Adrenal gland (tissue), 12 donors: ENCODE results near the gene ENDOU. TPM values are rescaled to one million over a fixed set of nuclear protein-coding genes. Genes with fewer than 3 reads are reported as not detected.

Experiments used
- DNase-seq, 7 donors: peaks; one replicate each; pipeline ENCODE4 v3.0.0-alpha.2; 2019 to 2020
- H3K27ac ChIP-seq, 5 donors: fragments of 200-600 bp; sonication (generic) in 4 of 5; 1 replicate in 3 of 5; 2 replicates in 2 of 5; pipeline versions ENCODE4 v1.5.1 to v1.8.0; 2016 to 2020; ENCODE audit warnings: mild to moderate bottlenecking in 1 of 5
- H3K27me3 ChIP-seq: fragments of 200-600 bp; 2 replicates; pipeline ENCODE4 v1.8.0; 2021
- H3K36me3 ChIP-seq, 2 donors: fragments of 200-600 bp; replicated peaks in 1 of 2; 1 replicate in 1 of 2; 2 replicates in 1 of 2; pipeline versions ENCODE4 v1.5.1 to v1.8.0; 2018 to 2022
- H3K4me1 ChIP-seq, 2 donors: fragments of 200-600 bp; replicated peaks in 1 of 2; 1 replicate in 1 of 2; 2 replicates in 1 of 2; pipeline versions ENCODE4 v1.5.1 to v1.8.0; 2018 to 2021
- H3K4me3 ChIP-seq, 4 donors: fragments of 200-600 bp; sonication (generic) in 3 of 4; one replicate each; pipeline ENCODE4 v1.5.1; 2016 to 2018
- H3K9me3 ChIP-seq, 3 donors: fragments of 200-600 bp; sonication (generic) in 1 of 3; replicated peaks in 1 of 3; 1 replicate in 2 of 3; 2 replicates in 1 of 3; pipeline versions ENCODE4 v1.5.1 to v1.8.0; 2016 to 2021
- CTCF ChIP-seq, 6 experiments: fragments of 450-650 bp in 4 of 6; fragments of 200-600 bp in 2 of 6; sonication (generic) in 1 of 6; IDR thresholded peaks; 1 replicate in 5 of 6; 2 replicates in 1 of 6; pipeline versions ENCODE4 v1.5.1 to v1.8.0; 2016 to 2021; ENCODE audit warnings: antibody characterized with exemption in 6 of 6, mild to moderate bottlenecking in 2 of 6, moderate library complexity in 1 of 6
- POLR2A ChIP-seq, 2 donors: fragments of 450-650 bp; IDR thresholded peaks; one replicate each; pipeline ENCODE4 v1.6.1; 2017; ENCODE audit warnings: antibody characterized with exemption in 2 of 2, mild to moderate bottlenecking in 2 of 2, moderate library complexity in 1 of 2
- WGBS, 4 donors: extraction: QIAGEN DNeasy Blood & Tissue Kit in 2 of 4; methylation state at CpG; one replicate each; pipeline versions ENCODE4 v1.1.5 to v1.1.7; 2013 to 2017; 5-methylcytosine and 5-hydroxymethylcytosine counted together
- intact Hi-C, 2 donors: fragments of 100-400 bp; cut with DNase I; formaldehyde crosslinking; loops; one replicate each; pipeline versions ENCODE4 v1.14.1 to v1.15.0; 2022 to 2023
- polyA plus RNA-seq, 3 donors: library from polyadenylated mRNA; stranded (reverse); fragments of 200-250 nt in 2 of 3; fragments of 350-450 nt in 1 of 3; fragmentation: Illumina TruSeq in 1 of 3; extraction: RNeasy Lipid Tissue Mini Kit (QIAGEN cat#74804) in 1 of 3; gene quantifications; one replicate each; pipeline ENCODE4 v1.2.3, GENCODE V29; 2013 to 2014
- total RNA-seq, 9 donors: library from RNA; depleted of rRNA in 4 of 9; stranded (reverse); fragments of >200 nt in 4 of 9; fragments of 120-200 nt in 1 of 9; fragmentation: NEBNext Ultra II Directional in 1 of 9; extraction: Animal tissue kit (Norgen Biotek cat#: 25700) in 1 of 9; gene quantifications; one replicate each; pipeline versions ENCODE4 v1.1.0 to v1.2.4, GENCODE V29; 2013 to 2023
- donor health status: healthy with polysubstance abuse.
- donor health status: Bipolar disorder and iron deficiency.
- donor health status: DM: yes; HTN: yes; CAD: no.
- donor health status: DM: no; HTN: no; CAD: no.
- donor health status: DM: no; HTN: no; CAD: no.
- donor health status: DM: yes; HTN: yes; CAD: no.

The ENDOU gene
- total and polyA plus RNA-seq, 12 donors: 0.11 to 2.6 (median 0.19) TPM; not detected in 3

GRCh38 chr12:47711448-47711847, 13.8 kb downstream of the ENDOU start:
- H3K27ac ChIP-seq: no peak overlapping the region
- DNase-seq: no peak
- no peak overlapping the region for H3K4me3 ChIP-seq
- intact Hi-C loops: loop anchor here in 1 of 2 donors (5.0 to 10.0 kb wide), 2 partner anchors 56 to 233 kb away; no protein-coding TSS in a partner anchor
- H3K36me3 ChIP-seq: no peaks in the 10 kb centered on the region
- no peak for TF ChIP-seq CTCF (IDR thresholded peaks at IDR 0.05)
- no peaks in the 10 kb centered on the region for H3K9me3 ChIP-seq
- peaks cover 10 to 31% of the 10 kb centered on the region in 2 donors for H3K4me1 ChIP-seq
- WGBS, 4 donors: 88 to 100% (median 93%) methylated on average over 2 to 5 of the region's 5 CpGs
- no peaks in the 10 kb centered on the region for H3K27me3 ChIP-seq

- no peaks in the 10 kb centered on the region for H3K9me3 ChIP-seq
- TF ChIP-seq POLR2A (IDR thresholded peaks at IDR 0.05) (no peak), CTCF (IDR thresholded peaks at IDR 0.05) (no peak)
- H3K27me3 ChIP-seq: no peaks in the 10 kb centered on the region
- no peak overlapping the region for H3K4me3 ChIP-seq
- intact Hi-C loops: loop anchor here in 1 of 2 donors (5.0 to 10.0 kb wide), 2 partner anchors 57 to 235 kb away; no protein-coding TSS in a partner anchor
- peaks cover 7 to 22% of the 10 kb centered on the region in 2 donors for H3K4me1 ChIP-seq
- H3K36me3 ChIP-seq: no peaks in the 10 kb centered on the region
- no peak overlapping the region for H3K27ac ChIP-seq
- no peak for DNase-seq
Measured at GRCh38 chr12:47710278-47710677, 15.0 kb downstream of the ENDOU start.

- DNase-seq: no peak
- peaks cover 6 to 22% of the 10 kb centered on the region in 2 donors for H3K4me1 ChIP-seq
- no peaks in the 10 kb centered on the region for H3K9me3 ChIP-seq
- H3K27me3 ChIP-seq: no peaks in the 10 kb centered on the region
- 74 to 89% (median 79%) methylated on average over 2 of the region's 2 CpGs for WGBS, 4 donors
- intact Hi-C loops: loop anchor here in 1 of 2 donors (5.0 to 10.0 kb wide), 2 partner anchors 58 to 235 kb away; no protein-coding TSS in a partner anchor
- no peaks in the 10 kb centered on the region for H3K36me3 ChIP-seq
- H3K4me3 ChIP-seq: no peak overlapping the region
- no peak overlapping the region for H3K27ac ChIP-seq
- TF ChIP-seq CTCF (IDR thresholded peaks at IDR 0.05) (no peak), POLR2A (IDR thresholded peaks at IDR 0.05) (no peak)
Measured at GRCh38 chr12:47709671-47710070, 15.6 kb downstream of the ENDOU start.

- Histone ChIP-seq H3K4me1 (peaks cover 6 to 21% of the 10 kb centered on the region in 2 donors), H3K36me3 (no peaks in the 10 kb centered on the region), H3K9me3 (no peaks in the 10 kb centered on the region), H3K4me3 (no peak overlapping the region), H3K27me3 (no peaks in the 10 kb centered on the region), H3K27ac (no peak overlapping the region)
- no peak for TF ChIP-seq CTCF (IDR thresholded peaks at IDR 0.05)
- TF ChIP-seq POLR2A (IDR thresholded peaks at IDR 0.05): no peak
- no peak for DNase-seq
- 82 to 90% (median 88%) methylated on average over 4 of the region's 4 CpGs for WGBS, 4 donors
- intact Hi-C loops: no loop called here
Measured at GRCh38 chr12:47709237-47709636, 16.1 kb downstream of the ENDOU start.
